NCI-H2107 treated with DMSO at 0.1 percent for 48 hours (cell line): ENCODE measurements around the gene MALL.
"Not testable (repeated sequence)": the region's sequence is repeated elsewhere in the genome, so short reads cannot be mapped to it uniquely, and the experiment has no call there.

Source experiments
- DNase-seq: peaks from one replicate; lab custom pipeline; 2025; ENCODE audit not compliant: unreplicated experiment; lab: John Stamatoyannopoulos, UW

MALL gene

GRCh38 chr2:110054521-110055407 lies 60.9 kb downstream of the MALL start:
- not testable (repeated sequence) for DNase-seq

DNA sequence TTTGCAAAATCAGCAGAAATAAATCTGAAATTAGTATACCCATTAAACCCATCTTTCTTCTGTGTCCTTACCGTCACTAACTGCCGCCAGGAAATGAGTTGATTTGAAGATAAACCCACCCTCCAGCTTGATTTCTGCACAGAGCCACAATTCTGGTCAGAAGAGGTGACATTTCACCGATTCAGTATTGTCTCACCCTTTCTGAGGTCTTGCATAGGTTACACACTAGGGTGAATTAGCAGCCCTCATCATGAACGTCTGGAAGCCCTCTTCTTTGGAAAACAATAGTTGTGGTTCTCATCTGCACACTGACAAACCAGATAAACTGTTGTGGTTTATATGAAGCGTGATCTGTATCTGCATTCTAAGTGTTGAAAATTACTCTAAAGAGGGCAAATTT lies 61.9 kb downstream of the MALL start:
- not testable (repeated sequence) for DNase-seq

- DNase-seq, result not testable (repeated sequence)
Measured at GRCh38 chr2:110052166-110052565, 63.5 kb downstream of the MALL start.

GRCh38 chr2:110050222-110050621 lies 65.4 kb downstream of the MALL start:
- DNase-seq, result not testable (repeated sequence)

DNA sequence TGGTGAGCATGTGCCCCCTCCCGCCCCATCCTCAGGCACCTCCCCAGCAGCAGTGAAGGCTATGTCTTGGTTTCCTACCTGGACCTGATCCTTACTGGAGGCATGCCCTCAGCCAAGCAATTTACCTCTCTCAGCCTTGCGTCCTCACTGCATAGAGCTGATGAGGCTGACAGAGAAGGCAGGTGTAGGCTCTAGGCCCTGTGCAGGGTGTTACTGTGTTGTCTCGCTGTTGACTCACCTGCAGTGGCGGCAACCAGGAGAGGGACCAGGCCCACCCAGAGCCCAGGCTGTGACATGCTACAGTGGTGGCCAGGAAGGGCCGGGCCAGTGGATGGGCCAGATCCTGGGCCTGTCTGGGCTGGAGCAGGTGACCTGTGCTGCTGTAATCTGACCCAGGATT lies 65.9 kb downstream of the MALL start:
- DNase-seq, result not testable (repeated sequence)

DNA sequence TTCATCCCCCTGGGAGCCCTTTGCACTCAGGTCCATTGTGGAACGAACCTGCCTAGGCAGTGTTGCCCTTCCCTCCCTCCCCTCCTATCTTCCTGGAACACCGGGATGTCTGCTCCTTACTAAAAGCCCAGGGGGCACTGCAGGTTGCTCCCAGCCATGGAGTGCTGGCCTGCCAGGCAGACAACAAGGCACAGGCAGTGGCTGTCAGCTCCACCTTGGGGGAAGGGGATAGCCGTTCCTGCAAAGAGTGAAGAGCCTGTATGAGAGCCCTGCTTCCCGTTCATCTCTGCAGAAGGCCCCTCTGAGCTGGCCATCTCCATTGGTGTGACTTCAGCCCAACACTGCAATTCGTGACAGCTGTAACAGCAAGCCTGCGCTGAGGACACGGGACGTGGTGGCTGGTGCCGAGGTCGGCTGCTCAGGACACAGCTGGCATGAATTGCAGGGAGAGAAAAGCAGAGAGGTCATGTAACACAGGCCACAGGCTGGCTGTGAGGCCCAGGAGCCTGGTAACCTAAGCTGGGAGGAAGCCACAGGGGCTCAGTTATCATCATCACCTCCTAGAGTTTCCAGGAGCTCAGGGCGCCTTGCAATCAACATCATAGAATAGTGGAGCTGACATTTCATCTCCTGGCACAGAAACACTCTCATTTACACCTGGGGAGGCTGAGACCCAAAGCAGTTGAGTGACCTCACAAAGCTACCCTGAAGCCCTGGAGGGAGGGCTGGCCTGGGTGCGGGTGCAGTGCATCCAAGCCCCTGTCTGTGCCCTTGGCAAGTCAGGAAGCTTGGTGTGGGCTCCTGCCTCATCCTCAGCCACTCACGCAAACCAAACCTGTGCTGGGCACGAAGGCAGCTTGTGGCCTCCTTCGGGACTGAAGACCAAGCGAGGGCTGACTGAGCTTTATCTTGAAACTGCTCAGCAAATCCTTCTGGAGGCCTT lies 67.1 kb downstream of the MALL start:
- not testable (repeated sequence) for DNase-seq

DNA sequence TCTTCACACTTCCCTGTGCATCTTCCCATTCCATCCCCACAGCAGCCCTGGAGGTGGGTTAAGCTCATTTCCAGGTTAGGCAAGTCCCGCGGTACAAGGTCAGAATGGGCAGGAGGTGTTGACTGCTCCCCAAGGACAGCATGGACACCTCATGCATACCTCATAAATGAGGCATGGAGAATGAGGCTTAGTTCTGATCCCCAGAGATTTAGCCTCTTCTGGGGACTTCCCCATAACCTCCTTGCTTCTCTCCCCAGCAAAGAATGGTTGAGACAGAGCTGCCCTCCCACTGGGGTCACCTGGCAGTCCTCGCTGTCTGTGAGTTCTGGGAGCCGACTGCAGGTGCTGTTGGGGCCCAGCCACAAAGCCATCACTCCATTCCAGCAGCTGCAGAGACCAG lies 68.4 kb downstream of the MALL start:
- DNase-seq, result not testable (repeated sequence)

DNA sequence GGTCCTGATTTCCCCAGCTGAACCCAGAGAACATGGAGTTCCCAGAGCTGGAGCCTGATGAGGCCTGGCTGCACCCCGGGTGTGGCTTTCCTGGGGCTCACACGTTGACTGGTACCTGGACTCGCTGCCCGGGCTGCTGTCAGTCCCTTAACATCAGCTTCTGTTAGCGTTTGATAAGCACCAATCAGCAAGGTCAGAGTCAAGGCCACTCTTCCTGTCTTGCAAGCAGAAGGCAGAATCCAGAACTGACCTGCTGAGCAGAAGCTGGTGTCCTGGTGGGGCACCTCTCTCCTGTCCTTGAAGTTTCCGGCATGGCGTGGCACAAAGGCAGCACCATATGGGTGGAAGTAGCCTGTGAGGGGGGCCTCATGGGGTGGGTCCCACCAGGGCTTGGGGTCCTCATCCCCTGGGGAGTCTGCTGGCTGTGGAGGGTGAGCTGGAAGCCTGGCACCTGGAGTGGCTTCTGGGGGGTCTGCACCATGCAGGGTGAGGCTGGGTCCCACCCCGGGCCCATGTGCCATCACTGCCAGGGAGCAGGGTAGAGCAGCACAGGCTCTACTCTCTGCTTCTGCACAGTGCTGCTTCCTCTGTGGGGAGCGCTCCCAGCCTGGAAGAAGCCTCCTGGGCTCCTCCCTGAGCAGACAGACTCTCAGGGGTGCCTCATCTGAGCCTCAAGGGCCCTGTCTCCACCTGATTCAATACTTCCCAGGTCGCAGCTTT lies 73.5 kb downstream of the MALL start:
- DNase-seq, result not testable (repeated sequence)

DNA sequence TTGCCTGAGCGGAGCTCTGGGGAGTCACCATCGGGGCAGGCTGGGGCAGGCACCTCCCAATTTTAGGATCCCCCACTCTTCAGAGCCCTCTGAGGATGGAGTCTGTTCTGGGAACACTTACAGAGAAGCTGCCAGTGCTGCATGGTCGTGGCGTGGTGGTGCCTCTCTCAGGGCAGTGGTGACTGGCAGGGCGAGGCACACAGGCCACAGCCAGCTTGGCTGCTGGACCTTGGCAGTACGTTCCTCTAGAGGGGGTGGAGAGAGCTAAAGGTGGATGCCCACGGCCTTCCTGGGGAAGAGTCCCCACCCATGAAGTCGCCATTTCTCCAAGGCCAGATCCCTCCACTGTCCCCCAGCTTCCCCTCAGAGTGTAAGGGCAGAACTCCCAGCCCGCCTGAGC lies 78.3 kb downstream of the MALL start:
- not testable (repeated sequence) for DNase-seq

DNA sequence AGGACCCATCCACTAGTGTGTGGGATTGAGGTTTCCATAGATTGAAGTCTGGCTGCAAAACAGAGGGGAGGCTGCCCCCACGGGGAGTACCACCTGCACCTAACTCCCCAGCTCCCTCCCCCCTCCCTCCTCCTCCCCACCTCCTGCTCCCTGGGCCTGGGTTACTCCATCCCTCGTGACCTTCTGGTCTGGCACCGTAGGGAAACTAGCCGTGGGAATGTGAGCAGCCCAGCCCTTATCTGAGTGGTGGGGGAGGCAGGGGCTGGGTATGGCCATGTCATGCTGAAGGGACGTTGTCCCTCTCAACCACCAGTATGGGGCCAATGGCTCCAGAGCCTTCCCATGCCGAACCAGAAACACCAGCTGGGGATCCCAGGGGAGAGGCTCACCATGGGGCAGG lies 80.2 kb downstream of the MALL start:
- DNase-seq, result not testable (repeated sequence)

DNA sequence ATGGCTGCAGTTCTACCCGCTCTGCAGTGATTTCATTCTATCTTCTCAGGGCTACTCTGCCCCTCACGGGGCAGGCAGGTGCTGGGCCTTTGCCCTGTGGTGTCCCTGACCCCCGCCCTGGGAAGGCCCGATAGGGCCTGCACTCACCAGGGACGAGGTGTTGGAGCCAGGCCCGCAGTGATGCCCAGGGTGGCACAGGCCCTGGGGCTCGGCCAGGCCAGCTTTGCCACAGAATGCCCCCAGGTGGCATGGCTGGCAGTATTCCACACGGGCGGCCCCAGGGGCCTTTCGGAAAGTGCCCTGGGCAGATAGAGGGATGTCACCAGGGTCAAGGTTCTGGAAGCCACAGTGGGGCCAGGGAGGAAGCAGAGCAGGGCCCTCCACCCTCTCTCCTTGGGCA lies 80.7 kb downstream of the MALL start:
- not testable (repeated sequence) for DNase-seq
